Activated naive CD8-positive, alpha-beta T cell treated with anti-CD3 and anti-CD28 coated beads for 36 hours (primary cell): Measurements from ENCODE around the gene STARD3. TPM values are rescaled to one million over a fixed set of nuclear protein-coding genes. Genes with fewer than 3 reads are reported as not detected.

Source experiments
- DNase-seq: peaks from one replicate; pipeline ENCODE4 v3.0.0; 2021
- H3K27ac Mint-ChIP-seq: one replicate; pipeline ENCODE4 v1.8.0; 2022; ENCODE audit warnings: mild to moderate bottlenecking, moderate library complexity, mixed read lengths
- H3K27me3 Mint-ChIP-seq: one replicate; pipeline ENCODE4 v1.8.0; 2022; ENCODE audit warnings: mild to moderate bottlenecking, mixed read lengths
- H3K36me3 Mint-ChIP-seq: one replicate; pipeline ENCODE4 v1.8.0; 2021; ENCODE audit warnings: mild to moderate bottlenecking, mixed read lengths
- H3K4me1 Mint-ChIP-seq: one replicate; pipeline ENCODE4 v1.8.0; 2021; ENCODE audit warnings: mixed read lengths
- H3K4me3 Mint-ChIP-seq: one replicate; pipeline ENCODE4 v1.8.0; 2022; ENCODE audit warnings: mild to moderate bottlenecking, moderate library complexity, mixed read lengths
- H3K9me3 Mint-ChIP-seq: one replicate; pipeline ENCODE4 v1.8.0; 2022; ENCODE audit warnings: mixed read lengths
- total RNA-seq, 2 experiments: library from RNA; stranded (reverse); gene quantifications; one replicate each; pipeline ENCODE4 v1.2.3, GENCODE V29; 2021

The STARD3 gene
- total RNA-seq, 2 experiments from 2014 or later: 47.9 to 53.2 TPM

DNA sequence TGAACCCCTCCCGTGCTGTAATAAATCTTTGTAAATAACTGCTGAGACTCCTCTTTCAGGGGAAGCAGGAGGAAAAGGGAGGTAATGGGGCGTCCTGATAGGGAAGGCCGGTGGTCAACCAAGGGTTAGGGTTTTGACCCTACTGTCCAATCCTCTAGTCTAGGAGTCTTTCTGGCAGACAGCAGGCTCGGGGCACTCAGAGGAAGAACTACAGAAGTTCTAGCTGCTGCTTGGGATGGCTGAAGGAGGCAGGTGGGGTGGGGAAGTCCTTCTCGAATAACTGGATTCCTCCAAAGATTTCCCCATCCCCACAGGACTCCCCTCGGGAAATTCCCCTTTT lies 387 bp upstream of the STARD3 start:
- peaks cover 36% of the 10 kb centered on the region for H3K4me1 Mint-ChIP-seq
- H3K4me3 Mint-ChIP-seq: peak overlapping the region; percentile 93
- peak overlapping the region; percentile 82 for H3K27ac Mint-ChIP-seq
- H3K27me3 Mint-ChIP-seq: no peaks in the 10 kb centered on the region
- H3K36me3 Mint-ChIP-seq: peaks cover 5% of the 10 kb centered on the region
- no peaks in the 10 kb centered on the region for H3K9me3 Mint-ChIP-seq
- DNase-seq: no peak

DNA sequence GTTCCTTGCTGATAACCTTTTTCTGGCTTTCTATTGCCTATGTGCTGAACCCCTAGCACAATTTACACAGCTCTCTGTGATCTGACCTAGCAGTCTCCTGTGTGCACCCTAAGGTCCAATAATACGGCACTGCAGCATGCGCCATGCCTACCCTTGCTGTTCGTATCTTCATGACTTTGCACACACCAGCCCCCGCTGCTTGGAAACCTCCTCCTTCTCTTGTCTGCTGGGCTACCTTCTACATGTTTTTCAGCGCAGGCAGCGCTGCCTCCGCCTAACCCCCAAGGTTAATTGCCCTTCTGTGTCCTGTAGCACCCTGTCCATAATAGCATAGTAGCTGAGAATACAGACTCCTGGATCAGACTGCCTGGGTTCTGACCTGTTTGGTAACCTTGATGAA lies 1.4 kb downstream of the STARD3 start:
- Mint-ChIP-seq H3K4me3 (peak overlapping the region; percentile 93), H3K9me3 (no peaks in the 10 kb centered on the region), H3K27ac (peak overlapping the region; percentile 82), H3K27me3 (no peaks in the 10 kb centered on the region), H3K36me3 (peaks cover 5% of the 10 kb centered on the region), H3K4me1 (peaks cover 51% of the 10 kb centered on the region)
- no peak for DNase-seq

GRCh38 chr17:39639043-39639442 lies 2.1 kb downstream of the STARD3 start:
- Mint-ChIP-seq H3K9me3 (no peaks in the 10 kb centered on the region), H3K27ac (no peak overlapping the region), H3K36me3 (peaks cover 5% of the 10 kb centered on the region), H3K4me1 (peaks cover 57% of the 10 kb centered on the region), H3K4me3 (no peak overlapping the region), H3K27me3 (no peaks in the 10 kb centered on the region)
- DNase-seq: no peak

GRCh38 chr17:39639566-39640458 lies 2.9 kb downstream of the STARD3 start:
- Mint-ChIP-seq H3K27ac (no peak overlapping the region), H3K4me1 (peaks cover 61% of the 10 kb centered on the region), H3K4me3 (no peak overlapping the region), H3K27me3 (no peaks in the 10 kb centered on the region), H3K36me3 (peaks cover 5% of the 10 kb centered on the region), H3K9me3 (no peaks in the 10 kb centered on the region)
- no peak for DNase-seq

DNA sequence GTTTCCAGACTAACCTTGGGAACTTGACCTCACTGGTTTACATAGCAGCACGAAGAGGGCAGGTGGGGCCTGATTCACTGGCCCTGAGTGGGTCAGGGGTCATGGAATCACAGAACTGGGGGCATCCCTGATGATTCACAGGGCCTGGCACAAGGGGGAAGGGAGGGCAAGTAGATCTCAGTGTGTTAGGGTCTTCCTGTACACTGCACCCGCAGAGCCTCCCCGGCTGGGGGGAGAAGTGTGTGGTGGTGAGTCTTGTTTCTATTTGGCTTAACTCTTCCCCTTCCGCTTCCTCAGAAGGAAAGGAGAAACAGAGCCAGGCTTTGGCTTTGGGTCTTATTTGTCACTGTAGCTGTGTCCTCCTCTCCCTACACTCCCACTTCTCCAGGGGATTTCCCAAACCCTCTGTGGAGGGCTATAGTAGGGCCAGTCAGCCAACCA lies 3.7 kb downstream of the STARD3 start:
- no peak for DNase-seq
- Mint-ChIP-seq H3K36me3 (peaks cover 8% of the 10 kb centered on the region), H3K27ac (peak overlapping the region; percentile 39), H3K27me3 (no peaks in the 10 kb centered on the region), H3K4me1 (peaks cover 64% of the 10 kb centered on the region), H3K9me3 (no peaks in the 10 kb centered on the region), H3K4me3 (peak overlapping the region; percentile 18)

DNA sequence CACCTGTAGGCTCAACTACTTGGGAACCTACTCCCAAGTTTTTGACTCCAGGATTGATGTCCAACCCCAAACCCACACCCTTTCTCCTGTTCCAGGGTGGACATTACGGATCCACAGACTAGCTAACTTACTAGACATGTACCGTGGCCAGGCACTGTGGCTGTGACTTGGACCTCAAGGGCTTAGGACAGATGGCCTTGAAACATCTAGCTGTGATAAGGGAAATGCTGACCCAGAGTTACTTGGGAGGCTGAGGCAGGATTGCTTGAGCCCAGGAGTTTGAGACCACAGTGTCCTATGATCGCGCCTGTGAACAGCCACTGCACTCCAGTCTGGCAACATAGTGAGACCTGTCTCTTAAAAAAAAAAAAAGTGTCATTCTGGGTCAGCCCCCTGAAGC lies 4.2 kb downstream of the STARD3 start:
- no peak for DNase-seq
- Mint-ChIP-seq H3K4me1 (peaks cover 65% of the 10 kb centered on the region), H3K27me3 (no peaks in the 10 kb centered on the region), H3K9me3 (no peaks in the 10 kb centered on the region), H3K27ac (no peak overlapping the region), H3K36me3 (peaks cover 9% of the 10 kb centered on the region), H3K4me3 (no peak overlapping the region)

- Mint-ChIP-seq H3K4me1 (peaks cover 60% of the 10 kb centered on the region), H3K9me3 (no peaks in the 10 kb centered on the region), H3K27ac (no peak overlapping the region)
Measured at GRCh38 chr17:39641883-39642282, 4.9 kb downstream of the STARD3 start.

DNA sequence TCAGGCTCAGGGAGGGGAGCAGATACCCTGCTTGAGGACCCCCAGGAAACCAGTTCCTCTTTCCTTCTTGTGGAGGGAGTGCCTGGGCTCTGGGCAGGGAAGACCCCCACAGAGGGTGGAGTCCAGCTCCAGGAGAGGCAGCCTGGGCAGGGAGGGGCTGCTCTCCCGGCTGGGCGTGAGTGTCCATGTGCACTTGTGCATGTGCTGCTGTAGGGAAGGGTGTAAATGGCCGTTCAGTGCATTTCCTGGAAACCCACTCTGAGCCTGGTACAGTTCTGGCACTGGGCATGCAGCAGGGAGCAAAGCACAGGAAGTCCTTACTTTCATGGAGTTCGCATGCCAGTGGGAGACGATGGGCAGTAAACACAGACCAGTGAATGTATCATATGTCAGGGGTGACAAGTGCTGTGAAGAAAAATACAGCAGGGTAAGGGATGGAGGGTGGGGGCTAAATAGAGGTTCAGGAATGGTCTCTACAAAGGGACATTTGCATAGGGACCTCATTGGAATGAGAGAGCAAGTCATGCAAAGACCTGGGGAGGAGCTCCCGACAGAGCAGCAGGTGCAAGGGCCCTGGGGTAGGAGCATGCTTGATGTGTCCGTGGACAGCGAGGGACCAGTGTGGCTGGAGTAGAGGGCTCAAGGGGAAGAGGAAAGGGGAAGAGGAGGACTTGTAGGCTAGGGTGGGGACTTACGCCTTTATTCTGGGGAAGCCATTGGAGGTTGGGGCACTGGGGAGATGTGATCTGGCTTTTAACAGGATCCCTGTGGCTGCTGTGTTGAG lies 5.5 kb downstream of the STARD3 start:
- H3K27ac Mint-ChIP-seq: no peak overlapping the region
- no peak overlapping the region for H3K4me3 Mint-ChIP-seq
- H3K36me3 Mint-ChIP-seq: peaks cover 9% of the 10 kb centered on the region
- H3K9me3 Mint-ChIP-seq: no peaks in the 10 kb centered on the region
- no peak for DNase-seq
- H3K27me3 Mint-ChIP-seq: no peaks in the 10 kb centered on the region
- peaks cover 60% of the 10 kb centered on the region for H3K4me1 Mint-ChIP-seq

More at GRCh38 chr17:39641883-39642282, 4.9 kb downstream of the STARD3 start:
- H3K27me3 Mint-ChIP-seq: no peaks in the 10 kb centered on the region
- DNase-seq: no peak
- peaks cover 9% of the 10 kb centered on the region for H3K36me3 Mint-ChIP-seq
- no peak overlapping the region for H3K4me3 Mint-ChIP-seq

GRCh38 chr17:39643271-39643670 lies 6.3 kb downstream of the STARD3 start:
- no peak for DNase-seq
- Mint-ChIP-seq H3K27ac (no peak overlapping the region), H3K36me3 (peaks cover 6% of the 10 kb centered on the region), H3K4me3 (no peak overlapping the region), H3K4me1 (peaks cover 54% of the 10 kb centered on the region), H3K27me3 (no peaks in the 10 kb centered on the region), H3K9me3 (no peaks in the 10 kb centered on the region)

DNA sequence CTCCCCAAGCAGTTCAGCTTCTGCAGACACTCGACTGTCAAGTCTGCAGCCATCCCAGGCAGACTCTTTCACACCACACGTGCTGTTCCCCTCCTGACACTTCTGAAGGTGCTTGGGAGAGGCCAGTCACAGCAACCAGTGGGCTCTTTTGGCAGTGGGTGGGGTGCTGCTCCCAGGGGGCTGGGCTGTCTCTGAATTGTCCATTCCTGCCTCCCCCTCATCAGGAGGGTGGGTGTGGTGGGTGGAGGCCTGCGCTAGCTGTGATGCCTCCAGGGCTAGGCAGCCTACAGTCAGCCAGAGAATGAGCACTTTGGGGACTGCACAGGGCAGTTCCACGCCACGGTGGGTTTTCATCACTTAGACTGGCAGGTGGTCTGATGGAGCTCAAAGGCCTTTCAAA lies 10.3 kb downstream of the STARD3 start:
- DNase-seq: no peak
- H3K36me3 Mint-ChIP-seq: peaks cover 4% of the 10 kb centered on the region
- no peaks in the 10 kb centered on the region for H3K9me3 Mint-ChIP-seq

DNA sequence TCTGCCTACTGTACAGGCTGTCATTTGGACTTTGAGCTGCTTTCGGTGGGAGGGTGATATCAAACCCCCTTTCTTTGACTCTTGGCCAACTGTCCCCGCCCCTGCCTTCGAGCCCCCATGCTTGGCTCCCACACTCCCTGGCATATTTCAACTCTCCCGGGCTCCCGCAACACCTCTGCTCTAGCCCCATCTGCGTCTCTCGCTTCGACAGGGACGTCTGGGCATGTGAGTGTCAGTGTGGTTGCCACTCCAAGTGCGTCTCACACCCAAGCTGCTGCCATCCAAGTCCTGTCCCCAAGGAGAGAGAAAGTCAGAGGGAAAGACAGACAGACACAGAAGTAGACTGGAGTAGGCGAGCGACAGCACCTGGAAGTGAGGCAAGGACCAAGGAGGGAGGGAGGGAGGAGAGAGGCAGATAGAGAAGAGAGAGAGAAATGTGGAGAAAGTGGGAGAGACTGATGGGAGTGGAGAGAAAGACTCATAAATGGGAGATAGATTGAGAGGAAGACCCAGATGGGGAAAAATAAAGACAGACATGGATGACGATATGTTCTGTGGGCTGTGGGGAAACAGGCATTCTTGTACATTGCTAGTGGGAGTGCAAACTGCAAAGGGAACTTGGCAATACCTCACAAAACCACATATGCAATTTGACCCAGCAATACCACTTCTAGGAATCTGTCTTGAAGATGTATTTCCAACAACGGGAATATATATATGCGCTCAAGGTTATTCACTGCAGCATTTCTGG lies 11.8 kb downstream of the STARD3 start:
- no peaks in the 10 kb centered on the region for H3K27me3 Mint-ChIP-seq
- H3K27ac Mint-ChIP-seq: no peak overlapping the region
- H3K9me3 Mint-ChIP-seq: no peaks in the 10 kb centered on the region
- H3K4me1 Mint-ChIP-seq: peaks cover 29% of the 10 kb centered on the region
- DNase-seq: no peak
- peaks cover 4% of the 10 kb centered on the region for H3K36me3 Mint-ChIP-seq
- no peak overlapping the region for H3K4me3 Mint-ChIP-seq

More for the DNA sequence above, 10.3 kb downstream of the STARD3 start:
- H3K4me1 Mint-ChIP-seq: peaks cover 38% of the 10 kb centered on the region
- no peak overlapping the region for H3K27ac Mint-ChIP-seq
- no peak overlapping the region for H3K4me3 Mint-ChIP-seq
- H3K27me3 Mint-ChIP-seq: no peaks in the 10 kb centered on the region

- no peak overlapping the region for H3K27ac Mint-ChIP-seq
- H3K27me3 Mint-ChIP-seq: no peaks in the 10 kb centered on the region
- H3K4me1 Mint-ChIP-seq: peaks cover 25% of the 10 kb centered on the region
- no peaks in the 10 kb centered on the region for H3K9me3 Mint-ChIP-seq
- H3K36me3 Mint-ChIP-seq: peaks cover 6% of the 10 kb centered on the region
- H3K4me3 Mint-ChIP-seq: no peak overlapping the region
- no peak for DNase-seq
Measured at GRCh38 chr17:39650121-39650579, 13.2 kb downstream of the STARD3 start.

DNA sequence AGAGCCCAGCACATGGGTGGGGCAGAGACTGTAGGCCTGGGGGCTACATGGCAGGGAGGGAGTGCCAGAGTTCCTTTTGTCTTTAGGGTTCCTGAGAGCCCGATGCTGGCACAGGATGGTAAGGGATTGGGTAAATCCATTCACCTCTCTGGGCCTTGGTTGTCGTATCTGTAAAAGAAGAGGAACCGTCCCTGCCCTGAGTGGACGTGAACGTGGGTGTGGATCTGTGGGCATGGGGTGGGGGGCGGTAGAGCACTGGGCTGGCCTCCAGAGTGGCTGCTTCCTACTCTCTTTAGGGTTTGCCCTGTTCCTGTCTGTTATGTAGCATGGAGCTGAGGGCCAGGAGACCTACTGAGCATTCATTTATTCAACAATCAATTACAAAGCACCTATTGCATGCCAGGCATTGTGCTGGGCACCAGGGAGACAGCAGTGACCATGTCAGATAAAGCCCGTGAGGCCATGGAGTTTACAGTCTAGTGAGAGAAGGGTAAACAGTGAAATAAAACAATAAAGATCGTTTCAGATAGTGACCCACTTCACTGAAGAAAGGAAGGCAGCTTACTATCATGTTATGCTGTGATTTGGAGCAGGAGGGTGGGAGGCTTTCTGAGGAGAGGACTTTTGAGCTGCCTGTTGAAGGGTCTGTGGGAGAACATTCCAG lies 15.1 kb downstream of the STARD3 start:
- peaks cover 31% of the 10 kb centered on the region for H3K4me1 Mint-ChIP-seq

DNA sequence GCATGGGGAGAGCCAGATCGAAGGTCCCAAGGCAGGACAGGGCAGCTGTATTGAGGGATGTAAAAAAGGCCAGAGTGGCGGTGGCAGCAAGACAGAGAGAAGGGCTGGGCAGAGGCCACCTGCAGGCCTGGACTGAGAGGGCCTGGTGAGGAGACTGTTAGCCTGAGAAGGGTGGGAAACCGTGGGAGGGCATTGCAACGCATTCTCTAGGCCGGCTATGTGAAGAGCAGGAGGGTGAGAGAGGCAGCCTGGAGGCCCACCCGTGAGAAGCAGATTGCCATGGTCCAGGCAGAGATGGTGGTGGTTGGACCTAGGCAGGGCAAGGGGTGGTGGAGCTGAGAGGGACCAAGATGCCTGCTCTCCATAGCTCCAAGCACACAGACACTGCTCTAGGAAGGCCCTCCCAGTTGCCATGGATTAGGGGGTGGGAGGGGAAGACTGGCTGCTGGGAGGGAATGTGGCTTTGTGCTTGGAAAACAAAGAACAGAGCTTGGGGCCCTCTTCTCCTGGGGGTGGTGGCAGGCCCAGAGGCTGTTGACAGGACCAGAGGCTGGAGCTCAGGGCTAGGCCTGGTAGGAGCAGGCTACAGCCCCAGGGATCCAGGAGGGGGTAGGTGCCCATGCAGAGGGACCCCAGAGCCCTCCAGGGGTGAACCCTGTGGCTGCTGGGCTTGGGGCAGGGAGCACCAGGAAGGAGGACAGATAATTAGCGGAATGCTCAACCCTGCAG lies 15.8 kb downstream of the STARD3 start:
- peaks cover 4% of the 10 kb centered on the region for H3K36me3 Mint-ChIP-seq
- peaks cover 33% of the 10 kb centered on the region for H3K4me1 Mint-ChIP-seq
- no peaks in the 10 kb centered on the region for H3K9me3 Mint-ChIP-seq
- DNase-seq: no peak
- H3K27ac Mint-ChIP-seq: peak overlapping the region; percentile 40
- H3K4me3 Mint-ChIP-seq: no peak overlapping the region
- H3K27me3 Mint-ChIP-seq: no peaks in the 10 kb centered on the region

More for the DNA sequence above, 15.1 kb downstream of the STARD3 start:
- Mint-ChIP-seq H3K4me3 (no peak overlapping the region), H3K27me3 (no peaks in the 10 kb centered on the region), H3K27ac (peak overlapping the region; percentile 40), H3K36me3 (peaks cover 4% of the 10 kb centered on the region), H3K9me3 (no peaks in the 10 kb centered on the region)
- no peak for DNase-seq
